Ramos (cell line): ENCODE data around the gene STK32B.
"Not testable (repeated sequence)": the region's sequence is repeated elsewhere in the genome, so short reads cannot be mapped to it uniquely, and the experiment has no call there.

Source experiments
- in situ Hi-C: fragments of 300-500 bp; cut with MboI; formaldehyde crosslinking; loops from one replicate; pipeline ENCODE4 v1.14.3; 2022; ENCODE audit warnings: low sequenced_read_pairs; ENCODE audit not compliant: unreplicated experiment

Gene STK32B

DNA sequence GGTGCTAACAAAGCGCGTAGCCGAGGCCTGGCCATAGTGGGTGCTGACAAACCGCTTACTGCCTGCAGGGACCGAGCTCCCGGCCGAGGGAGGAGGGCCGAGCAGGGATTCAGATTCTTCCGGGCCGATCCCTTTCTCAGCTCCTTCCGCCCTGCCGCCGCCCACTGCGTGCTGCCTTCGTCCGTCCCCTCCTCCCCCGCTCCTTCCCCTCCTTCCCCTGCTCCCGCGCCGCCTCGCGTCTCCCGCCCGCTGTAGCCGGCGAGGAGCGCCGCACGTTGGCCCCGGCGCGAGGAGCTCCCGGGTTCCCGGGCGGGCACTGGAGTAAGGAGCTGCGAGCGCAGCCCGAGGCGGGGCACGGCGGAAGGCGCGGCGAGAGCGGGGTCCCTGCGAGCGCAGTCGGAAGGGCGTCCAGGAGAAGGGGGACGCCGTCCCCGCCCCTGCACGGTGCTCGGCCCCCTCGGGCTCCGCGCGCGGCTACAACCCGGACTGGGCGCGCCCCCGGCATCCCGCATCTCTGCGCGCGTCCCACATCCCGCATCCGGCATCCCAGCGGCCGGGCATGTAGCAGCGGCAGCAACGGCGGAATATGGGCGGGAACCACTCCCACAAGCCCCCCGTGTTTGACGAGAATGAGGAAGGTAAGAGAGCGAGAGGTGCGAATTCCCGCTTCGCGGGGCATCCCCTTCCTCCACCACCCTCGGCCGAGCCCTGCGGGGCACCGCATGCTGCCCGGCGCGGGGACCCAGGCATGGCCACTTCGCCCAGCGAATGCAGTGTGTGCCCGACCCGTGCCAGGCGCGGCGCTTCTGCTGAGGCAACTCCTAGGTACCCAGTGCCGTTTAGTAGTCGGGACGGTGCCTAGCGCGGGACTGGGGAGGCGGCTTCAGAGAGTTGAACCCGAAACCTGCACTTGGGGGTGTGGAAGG lies at the start of gene STK32B:
STK32B (plus strand) TSS at position 203 of the 926 bp plus-strand sequence.
- in situ Hi-C loops = no loop called here

DNA sequence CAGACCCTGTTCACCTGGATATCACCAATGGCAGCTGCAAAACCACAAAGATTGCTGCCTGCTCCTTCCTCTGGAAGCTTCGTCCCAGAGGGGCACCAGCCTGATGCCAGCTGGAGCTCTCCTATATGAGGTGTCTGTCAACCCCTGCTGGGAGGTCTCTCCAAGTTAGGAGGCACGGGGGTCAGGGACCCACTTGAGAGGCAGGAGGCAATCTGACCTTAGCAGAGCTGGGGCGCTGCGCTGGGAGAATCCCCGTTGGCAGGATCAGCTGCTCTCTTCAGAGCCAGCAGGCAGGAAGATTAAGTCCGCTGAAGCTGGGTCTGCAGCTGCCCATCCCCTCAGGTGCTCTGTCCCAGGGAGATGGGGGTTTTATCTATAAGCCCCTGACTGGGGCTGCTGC lies 49.6 kb upstream of the STK32B start:
- in situ Hi-C loops = not testable (repeated sequence)

DNA sequence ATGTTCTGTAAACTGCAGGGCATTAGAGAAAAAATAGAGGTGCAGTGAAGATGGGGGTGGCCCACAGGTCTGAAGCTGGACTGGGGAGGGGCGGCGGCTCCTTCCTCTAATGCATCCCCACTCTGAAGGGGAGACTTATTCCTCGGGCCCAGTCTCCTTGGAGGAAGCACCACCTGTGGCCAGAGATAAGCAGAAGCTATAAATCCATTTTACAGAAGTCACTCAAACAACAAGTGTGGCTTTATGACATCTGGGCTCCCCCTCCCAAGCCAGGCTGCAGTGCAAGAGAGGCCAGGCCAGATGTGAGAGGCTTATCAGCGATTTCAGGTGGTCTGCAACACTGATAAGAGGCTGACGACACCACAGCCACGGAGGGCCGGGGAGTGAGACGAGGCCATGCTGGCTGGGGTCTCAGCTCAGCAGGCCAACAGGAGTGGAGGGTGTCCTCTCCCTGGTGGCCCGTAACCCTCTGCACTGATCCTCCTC lies 47.9 kb upstream of the STK32B start:
- in situ Hi-C loops = no loop called here

DNA sequence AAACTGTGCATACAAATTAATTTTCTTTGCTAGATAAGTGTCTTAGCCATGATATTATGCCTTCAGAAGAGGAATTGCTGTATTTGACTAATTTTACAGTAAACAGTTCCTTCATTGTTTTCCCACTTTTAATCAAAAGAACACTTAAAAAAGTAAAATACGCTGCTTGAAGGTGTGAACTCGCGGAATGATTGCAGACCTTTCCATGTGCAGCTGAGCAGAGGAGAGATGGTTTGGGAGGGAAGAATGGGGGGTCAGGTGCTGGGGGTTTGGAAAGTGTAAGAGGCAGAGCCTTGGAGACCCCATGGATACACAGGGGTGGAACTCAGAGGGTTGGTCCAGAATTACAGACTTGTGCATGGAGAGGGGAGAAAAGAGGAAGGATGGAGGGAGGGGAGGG lies 47.4 kb upstream of the STK32B start:
- in situ Hi-C loops = no loop called here

DNA sequence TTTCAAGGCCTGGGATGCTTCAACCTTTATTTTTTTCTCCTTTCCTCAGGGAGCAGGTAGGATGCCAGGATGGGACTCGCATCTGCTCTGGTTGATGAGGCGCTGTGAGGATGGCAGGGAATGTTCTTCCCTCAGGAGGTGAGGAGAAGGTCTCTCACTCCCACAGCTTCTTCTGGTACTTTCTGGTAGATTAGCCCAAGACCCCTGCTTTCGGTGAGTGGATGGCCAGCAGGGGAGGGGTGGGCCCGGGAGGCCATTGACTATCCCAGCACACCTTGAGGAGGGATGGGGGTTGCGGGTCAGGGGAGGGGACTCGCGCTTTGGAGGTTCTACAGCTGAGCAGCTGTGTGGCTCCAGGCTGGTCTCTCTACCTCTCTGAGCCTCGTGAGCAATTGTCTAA lies 46.8 kb upstream of the STK32B start:
- in situ Hi-C loops = no loop called here

DNA sequence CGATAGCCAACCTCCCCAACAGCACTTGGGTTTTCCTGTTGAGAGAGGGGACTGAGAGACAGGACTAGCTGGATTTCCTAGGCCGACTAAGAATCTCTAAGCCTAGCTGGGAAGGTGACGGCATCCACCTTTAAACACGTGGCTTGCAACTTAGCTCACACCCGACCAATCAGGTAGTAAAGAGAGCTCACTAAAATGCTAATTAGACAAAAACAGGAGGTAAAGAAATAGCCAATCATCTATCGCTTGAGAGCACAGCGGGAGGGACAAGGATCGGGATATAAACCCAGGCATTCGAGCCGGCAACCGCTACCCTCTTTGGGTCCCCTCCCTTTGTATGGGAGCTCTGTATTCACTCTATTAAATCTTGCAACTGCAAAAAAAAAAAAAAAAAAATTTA lies 44.3 kb upstream of the STK32B start:
- in situ Hi-C loops = not testable (repeated sequence)

DNA sequence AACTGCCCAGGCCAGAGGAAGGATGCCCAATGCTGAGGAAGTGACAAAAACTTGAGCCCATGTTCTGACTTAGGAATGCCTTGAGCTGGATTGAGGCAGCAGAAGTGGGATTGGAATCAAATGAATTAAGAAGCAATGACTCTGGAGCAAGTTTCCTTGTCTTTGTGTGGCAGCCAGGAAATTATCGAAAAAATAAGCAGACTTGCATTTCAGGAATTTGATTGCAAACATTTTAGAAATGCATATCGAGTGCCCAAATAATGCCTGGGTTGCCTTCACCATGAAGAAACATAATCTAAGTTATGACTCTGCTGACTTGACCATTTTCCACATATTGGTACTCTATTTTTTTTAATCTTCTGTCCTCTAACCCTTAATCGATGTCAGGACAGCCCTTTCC lies 41.5 kb upstream of the STK32B start:
- in situ Hi-C loops = no loop called here

DNA sequence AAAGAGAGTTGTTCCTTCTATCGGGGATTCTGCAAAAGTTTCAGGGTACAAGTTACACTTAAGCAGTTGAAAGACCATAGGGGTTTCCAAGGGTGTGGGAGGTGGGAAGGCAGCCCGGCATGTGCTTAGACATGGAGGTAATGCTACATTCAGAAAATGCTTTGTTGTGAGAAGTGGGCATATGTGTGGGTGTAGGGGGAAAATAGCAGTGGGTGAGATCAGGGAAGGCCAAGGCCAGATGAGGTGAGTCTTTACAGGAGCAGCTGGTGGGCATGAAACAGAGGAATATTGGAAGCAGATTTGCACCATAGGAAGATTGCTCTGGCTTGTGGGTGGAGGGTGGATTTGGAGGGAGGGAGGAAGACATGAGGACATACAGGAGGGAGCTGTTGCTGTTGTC lies 40.3 kb upstream of the STK32B start:
- in situ Hi-C loops = no loop called here

DNA sequence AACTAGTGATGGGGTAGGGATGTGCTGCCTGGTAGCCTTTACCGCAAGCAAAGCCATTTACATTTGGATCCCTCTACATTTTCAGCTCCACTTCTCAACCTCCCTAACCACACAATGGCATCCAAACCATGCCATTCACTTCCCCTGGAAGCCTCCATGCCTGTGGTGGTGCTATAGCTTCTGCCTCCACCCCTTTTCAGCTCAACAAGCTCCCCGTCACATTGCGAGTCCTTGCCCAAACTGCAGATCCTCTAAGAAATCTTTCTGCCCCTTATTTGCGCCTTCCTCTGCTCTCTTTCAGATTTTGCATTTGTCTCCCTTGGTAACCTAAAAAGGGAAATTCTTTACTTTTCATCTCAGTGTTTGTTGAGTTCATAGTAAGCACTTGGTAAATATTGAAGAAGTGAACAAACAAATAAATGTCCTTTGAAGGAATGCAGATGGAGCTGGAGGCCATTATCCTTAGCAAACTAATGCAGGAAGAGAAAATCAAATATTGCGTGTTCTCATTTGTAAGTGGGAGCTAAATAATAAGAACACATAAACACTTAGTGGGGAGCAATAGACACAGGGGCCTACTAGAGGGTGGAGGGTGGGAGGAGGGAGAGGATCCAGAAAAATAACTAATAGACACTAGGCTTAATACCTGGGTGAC lies 38.9 kb upstream of the STK32B start:
- in situ Hi-C loops = no loop called here

DNA sequence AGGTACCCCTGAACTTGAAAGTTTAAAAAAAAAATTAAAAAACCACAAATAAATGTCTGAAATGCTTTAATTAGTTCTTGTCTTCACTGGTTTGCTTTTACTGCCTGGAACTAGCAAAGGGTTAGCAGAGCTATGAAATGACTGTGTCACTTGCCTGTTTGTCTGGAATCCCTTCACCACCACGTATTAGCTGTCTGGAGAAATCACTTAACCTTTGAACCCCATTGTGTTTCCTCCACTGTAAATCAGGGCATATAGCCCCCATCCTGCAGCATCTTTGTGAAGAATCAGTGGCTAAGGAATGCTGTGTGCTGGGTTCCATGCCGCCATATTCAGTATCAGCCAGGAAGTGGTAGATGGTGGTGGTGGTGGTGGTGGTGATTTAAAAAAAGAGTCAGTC lies 38.3 kb upstream of the STK32B start:
- in situ Hi-C loops = no loop called here

DNA sequence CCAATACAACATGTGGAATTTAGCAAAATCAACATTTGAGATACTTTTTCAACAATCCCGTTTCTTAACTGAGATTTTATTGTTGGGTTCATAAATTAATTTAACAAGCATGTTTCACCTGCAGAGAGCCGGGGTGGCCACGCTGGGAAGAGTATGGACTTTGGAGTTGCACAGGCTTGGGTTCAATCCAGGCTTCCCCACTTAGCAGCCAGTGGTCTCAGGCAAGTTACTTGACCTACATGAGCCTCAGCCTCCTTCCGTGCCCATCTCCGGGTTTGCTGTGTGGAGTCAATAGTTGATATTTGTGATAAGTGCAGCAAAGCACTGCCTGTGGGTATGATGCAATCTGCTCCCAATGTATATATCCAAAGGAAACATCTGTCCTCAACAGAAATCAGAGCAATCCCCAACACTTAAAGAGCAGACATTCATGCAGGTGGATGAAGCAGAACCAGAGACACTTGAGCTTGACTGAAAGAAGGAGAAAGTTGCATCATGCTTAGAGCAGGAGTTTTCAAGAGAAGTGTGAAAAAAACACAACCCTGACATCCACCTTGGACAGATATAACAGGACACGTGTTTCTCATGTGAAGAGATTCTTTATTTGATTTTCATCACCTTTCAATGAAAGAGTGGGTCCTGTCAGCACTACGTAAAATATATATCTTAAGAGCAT lies 37.1 kb upstream of the STK32B start:
- in situ Hi-C loops = no loop called here

DNA sequence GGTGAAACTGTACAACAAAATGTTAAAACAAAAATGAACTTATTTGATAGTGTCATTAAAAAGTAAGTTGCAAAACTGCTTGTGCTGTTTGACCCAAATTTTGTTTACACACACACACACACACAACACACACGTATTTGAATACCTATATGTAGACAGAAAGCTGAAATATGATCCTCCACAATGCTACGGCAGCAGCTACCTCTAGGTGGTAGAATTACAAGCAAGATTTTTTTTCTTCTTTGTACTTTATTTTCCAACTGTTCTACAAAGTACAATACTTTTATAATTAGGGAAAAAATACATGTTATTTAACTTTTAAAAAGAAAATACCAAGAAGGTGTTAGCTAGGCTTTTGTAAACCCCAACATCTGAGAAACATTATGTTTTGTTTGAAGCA lies 33.2 kb upstream of the STK32B start:
- in situ Hi-C loops = no loop called here

DNA sequence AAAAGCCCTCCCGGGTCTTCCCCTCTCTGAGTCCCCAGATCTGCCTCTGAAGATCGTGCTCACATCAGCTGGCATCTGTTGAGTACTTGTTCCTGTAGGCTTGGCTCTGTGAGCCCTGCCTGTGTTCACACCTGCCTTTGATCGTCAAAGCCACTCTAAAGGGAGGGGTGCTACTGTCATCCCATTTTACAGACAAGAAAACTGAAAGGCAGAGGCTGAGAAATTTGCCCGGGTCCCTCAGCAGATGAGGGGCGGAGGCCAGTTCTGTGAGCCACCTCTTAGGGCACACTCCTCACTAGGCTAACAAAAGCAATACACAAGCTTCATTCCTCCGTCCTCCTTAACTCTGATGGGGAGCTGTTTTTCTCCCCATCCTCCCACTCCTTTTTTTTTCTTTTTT lies 32.7 kb upstream of the STK32B start:
- in situ Hi-C loops = no loop called here

DNA sequence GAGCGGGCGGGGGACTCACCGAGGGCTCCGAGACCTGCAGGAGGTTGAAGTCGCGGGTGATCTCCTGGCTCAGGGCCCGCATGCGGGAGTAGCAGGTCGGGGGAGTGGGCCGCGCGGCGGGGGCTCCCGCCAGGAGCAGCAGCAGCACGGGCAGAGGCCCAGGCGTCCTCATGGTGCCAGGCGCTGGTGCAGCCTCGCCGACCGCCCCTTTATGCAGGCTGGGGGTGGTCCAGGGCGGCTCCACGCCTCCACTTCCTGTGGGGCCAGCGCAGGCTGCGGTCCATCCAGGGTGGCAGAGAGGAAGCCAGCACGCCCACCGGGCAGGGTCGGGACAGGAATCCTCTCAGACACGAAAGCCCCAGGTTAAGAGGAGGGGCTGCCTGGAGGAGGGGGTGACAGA lies 32.0 kb upstream of the STK32B start, which contains the start of gene CYTL1:
CYTL1 (minus strand) TSS at position 185 of the 400 bp plus-strand sequence; CDS start at position 172, 13 bp downstream.
- in situ Hi-C loops = no loop called here

DNA sequence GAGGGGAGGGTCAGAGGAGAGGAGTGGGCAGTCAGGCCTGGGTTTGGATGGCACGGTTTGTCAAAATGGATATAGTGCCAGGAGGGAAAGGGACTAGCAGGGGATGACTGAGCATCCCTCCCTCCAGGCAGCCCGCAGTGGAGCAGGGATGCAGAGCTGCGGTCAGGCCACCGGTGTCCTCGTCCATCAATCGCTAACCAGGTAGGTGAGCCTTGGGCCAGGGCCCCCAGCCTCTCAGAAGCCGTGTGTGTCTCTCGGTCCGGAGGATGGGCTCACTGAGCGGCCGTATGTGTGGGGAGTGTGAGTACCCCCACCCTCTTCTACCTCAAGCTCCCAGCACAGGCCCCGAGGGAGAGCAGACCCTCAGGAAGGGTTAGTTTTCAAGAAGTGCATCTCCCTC lies 31.5 kb upstream of the STK32B start:
- in situ Hi-C loops = no loop called here

DNA sequence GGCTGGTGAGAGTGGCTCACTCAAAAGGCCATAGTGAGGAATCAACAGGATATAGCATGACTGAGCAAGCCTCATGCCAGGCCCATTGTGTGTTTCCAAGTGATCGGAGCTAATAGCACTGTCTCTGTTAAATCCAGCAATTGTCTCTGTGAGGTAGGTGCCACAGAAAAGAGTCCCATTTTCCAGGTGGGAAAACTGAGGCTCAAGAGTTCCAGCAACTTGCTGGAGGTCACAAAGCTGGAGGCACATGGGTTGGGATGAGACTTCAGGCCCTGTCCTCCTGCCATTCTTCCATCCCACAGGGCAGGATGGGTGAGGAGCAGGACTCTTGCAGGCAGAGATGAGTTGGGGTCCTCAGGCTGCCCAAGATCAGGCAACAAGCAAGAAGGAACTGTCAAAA lies 30.9 kb upstream of the STK32B start:
- in situ Hi-C loops = no loop called here

DNA sequence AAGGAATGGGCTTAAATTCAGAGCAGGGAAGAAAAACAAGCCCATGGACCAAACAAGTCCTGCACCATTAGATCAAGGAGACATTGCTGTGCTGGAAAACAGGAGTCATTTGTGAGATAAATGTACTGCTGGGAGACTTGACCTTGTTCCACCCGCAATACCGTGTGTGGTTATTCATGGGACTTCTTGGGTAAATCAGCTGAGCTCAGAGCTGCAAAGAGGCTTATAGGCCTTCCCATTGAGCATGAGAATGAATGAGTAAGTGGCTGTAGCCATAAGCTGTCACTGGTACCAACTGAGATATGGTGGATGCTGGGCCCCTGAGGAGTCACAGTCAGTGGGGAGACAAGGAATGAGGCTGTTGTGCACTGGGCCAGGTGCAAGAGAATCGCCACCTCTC lies 29.7 kb upstream of the STK32B start:
- in situ Hi-C loops = no loop called here

DNA sequence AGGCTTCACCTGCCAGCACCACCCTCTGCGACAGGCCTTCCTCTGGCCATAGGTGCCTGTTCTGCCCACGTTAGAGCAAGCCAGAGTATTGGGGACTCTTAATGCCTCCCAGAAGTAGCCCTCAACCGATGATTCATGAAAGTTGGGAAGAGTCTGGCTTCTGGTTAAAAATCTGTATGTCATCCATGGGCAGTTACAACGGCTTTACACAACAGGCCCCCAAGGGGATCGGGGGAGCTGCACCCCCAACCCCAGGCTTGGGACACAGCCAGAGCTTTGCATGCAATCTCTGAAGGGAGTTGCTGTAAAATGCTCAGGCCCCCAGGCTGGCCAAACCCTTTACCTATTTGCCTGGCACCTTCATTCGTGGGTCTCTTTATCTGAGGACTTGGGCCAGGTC lies 26.6 kb upstream of the STK32B start:
- in situ Hi-C loops = no loop called here

DNA sequence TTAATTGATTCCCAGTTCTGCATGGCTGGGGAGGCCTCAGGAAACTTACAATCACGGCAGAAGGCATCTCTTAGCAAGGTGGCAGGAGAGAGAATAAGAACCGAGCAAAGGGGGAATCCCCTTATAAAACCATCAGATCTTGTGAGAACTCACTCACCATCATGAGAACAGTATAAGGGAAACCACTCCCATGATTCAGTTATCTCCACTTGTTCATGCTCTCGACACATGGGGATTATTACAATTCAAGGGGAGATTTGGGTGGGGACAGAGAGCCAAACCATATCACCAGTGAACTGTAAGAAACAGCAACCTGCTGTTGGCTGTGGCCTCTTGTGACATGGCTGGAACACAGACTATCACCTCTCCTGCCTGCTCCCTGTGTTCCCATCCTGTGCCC lies 24.9 kb upstream of the STK32B start:
- in situ Hi-C loops = no loop called here

DNA sequence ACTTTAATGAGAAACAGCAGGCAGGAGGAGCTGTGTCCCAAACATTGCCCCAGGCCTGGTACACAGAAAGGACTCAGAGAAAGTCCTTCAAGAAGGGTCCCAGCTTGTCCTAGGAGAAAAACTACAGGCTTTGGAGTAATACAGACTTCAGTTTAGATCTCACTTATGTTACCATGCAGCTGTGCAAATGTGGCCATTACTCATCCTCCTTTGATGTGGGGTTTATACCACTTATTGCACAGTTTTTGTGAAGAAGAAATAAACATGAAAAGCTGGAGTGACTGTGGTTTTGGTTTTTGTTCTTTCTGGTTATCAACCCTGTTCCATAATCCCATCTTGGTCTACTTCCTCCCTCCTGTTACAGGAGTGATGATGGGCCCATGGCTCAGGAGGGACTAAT lies 23.9 kb upstream of the STK32B start:
- in situ Hi-C loops = no loop called here

DNA sequence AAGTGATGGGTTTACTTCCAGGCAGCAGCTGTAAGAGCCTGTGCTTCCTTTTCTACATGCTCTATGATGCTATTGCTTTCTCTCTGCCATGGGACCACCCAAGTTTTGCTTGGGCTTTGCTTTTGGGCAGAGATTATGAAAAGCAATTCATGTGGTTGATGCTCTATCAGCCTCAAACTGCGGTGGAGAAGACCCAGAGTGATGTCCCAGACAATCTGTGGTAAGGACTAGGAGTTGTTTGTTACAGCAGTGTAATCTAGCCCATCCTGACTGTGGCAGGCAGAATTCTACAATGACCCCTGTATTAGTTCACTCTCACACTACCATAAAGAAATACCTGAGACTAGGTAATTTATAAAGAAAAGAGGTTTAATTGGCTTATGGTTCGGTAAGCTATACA lies 22.8 kb upstream of the STK32B start:
- in situ Hi-C loops = no loop called here
